DMS153 (cell line): ENCODE data around the gene MPG.
A peak's percentile ranks its signal among the peaks of the same experiment; 100 is the strongest.

Experiments used
- DNase-seq: peaks from one replicate; lab custom pipeline; 2025; lab: John Stamatoyannopoulos, UW

The MPG gene

DNA sequence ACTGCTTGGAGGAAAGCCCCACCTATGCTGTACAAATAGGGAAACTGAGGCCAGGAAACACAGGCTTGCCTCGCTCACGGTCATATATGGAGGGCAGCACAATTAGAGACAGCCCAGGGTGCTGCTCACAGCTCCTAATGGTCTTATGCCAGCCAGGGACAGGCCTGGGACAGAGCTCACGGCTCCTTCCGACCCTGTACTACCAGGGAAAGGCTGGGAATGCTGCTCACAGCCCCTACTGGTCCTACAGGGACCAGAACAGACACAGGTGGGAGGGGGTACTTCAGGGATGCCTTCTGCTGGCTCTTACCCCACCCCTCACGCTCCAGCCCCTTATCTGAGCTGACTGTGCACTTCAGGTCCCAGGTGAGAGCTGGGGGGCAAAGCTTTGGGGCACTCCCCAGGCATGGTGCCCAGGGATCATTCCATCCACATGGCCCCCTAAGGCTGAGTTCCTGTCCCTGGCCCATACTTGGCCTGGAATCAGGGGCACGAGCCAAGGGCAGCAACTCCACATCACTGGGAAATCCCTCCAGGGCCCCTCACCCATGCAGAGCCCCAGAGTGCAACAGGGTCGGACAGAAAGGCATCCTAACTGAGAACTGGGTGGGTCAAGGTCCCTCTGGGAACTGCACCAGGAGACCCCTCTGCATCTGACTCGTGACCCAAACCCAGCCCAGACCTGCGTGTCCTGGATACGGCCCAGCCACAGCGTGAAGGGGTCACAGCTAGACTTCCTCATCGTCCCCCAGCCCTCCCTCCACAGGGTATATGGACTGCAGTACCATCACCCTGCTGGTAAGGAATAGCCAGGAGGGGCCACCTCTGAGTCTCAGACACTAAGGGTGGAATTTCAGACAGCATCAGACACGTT, 11.5 kb upstream of the MPG start:
- DNase-seq = no peak

DNA sequence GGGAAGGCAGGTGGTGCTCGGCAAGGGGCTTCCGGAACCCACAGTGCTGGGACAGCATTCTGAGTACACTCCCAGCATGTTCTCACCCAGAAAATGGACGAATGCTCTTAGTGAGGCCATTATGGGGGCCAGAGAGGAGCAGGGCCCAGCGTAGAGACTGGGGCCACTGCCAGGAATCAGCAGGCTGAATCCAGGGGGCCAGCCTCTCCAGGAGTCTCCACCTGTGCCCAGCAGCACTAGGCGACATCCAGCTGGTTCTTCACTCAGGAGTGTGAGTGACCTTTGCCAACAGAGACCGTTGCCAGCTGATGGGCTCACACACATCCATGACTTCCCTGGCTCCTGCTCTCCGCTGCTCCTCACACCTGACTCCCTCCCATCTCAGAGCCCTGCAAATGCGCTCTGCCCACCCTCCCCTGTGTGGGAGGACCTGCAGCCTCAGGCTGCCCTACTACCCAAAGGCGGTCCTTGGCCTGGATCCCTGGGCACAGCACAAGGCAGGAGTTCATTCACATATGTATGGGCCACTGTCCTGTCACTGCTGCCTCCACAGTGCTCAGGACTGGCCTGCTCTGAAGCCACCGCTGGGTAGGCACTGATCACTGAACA, 10.7 kb upstream of the MPG start:
- DNase-seq = no peak

DNA sequence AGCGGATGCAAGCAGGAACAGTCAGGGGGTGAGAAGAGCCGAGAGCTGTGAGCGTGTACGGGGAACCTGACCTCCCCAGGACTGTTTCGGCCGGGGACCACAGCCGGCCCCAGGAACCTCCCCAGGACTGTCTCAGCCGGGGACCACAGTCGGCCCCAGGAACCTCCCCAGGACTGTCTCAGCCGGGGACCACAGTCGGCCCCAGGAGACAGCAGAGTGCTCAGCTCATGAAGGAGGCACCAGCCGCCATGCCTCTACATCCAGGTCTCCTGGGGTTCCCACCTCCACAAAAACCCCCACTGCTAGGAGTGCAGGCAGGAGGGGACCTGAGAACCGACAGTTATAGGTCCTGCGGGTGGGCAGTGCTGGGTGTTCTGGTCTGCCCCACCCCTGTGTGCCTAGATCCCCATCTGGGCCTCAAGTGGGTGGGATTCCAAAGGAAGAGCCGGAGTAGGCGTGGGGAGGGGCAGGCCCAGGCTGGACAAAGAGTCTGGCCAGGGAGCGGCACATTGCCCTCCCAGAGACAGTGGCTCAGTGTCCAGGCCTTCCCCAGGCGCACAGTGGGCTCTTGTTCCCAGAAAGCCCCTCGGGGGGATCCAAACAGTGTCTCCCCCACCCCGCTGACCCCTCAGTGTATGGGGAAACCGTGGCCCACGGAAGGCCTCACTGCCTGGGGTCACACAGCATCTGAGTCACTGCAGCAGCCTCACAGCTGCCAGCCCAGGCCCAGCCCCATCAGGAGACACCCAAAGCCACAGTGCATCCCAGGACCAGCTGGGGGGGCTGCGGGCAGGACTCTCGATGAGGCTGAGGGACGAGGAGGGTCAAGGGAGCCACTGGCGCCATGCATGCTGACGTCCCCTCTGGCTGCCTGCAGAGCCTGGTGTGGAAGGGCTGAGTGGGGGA, 9.9 kb upstream of the MPG start:
- no peak for DNase-seq

DNA sequence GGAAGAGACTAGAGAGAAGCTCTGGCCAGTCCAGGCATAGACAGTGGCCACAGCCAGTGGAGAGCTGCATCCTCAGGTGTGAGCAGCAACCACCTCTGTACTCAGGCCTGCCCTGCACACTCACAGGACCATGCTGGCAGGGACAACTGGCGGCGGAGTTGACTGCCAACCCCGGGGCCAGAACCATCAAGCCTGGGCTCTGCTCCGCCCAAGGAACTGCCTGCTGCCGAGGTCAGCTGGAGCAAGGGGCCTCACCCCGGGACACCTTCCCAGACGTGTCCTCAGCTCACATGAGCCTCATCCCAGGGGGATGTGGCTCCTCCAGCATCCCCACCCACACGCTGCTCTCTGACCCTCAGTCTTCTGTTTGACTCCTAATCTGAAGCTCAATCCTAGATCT, 8.8 kb upstream of the MPG start:
- no peak for DNase-seq

DNA sequence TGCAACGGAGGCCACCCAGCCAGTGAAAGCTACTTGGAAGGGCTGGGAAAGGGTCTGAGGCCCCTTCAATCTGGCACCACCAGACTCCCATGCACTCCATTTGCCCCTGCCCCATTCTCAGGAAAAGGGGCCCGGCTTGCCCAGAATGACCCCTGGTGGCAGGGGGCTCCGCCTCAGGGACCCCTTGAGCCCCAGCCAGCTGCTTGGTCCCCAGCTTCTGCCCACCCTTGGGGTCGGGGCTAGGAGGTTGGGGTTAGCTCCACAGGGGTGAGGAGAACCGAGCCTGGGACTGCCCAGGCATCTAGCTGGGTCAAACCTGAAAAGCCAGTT, 6.8 kb upstream of the MPG start:
- DNase-seq = no peak

DNA sequence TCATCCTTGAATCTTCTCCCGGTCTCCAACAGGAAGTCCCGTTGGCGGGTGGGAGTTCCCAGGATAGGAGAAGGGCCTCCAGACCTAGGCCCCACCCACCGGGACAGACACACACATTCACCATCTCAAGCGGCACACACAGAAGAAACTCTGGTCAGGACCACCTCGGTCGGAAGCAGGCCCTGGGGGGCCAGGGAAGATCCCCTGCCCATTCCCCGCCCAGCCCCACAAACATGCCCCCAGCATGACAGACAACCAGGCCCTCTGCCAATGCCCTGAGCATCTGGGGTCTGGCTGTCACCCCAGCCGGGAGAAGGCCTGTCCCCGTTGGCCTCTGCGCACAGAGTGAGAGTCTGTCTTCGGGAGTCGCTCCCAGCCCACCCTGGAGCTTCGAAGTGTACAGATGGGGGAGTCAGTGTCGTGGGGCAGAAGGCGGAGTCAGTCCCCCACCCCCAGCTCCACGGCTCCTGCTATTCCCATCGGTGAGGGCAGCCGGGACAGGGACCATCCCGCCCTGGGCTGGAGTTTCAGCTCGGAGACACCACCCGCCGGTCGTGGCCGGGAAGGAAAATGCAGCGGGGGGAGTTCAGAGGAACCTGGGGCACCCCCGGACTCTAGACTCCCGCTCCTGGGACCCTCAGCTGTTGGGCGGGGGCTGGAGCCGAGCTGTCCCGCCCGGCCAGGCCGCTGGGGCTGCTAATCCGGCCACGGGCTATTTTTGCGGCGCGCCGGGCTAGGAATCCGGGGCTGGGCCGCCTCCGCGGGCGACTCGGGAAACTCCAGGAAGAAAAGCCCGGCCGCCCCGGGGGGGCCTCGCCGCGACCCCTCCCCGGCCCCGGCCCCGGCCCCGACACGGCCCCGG, 6.3 kb upstream of the MPG start:
- peak; percentile 49 for DNase-seq

DNA sequence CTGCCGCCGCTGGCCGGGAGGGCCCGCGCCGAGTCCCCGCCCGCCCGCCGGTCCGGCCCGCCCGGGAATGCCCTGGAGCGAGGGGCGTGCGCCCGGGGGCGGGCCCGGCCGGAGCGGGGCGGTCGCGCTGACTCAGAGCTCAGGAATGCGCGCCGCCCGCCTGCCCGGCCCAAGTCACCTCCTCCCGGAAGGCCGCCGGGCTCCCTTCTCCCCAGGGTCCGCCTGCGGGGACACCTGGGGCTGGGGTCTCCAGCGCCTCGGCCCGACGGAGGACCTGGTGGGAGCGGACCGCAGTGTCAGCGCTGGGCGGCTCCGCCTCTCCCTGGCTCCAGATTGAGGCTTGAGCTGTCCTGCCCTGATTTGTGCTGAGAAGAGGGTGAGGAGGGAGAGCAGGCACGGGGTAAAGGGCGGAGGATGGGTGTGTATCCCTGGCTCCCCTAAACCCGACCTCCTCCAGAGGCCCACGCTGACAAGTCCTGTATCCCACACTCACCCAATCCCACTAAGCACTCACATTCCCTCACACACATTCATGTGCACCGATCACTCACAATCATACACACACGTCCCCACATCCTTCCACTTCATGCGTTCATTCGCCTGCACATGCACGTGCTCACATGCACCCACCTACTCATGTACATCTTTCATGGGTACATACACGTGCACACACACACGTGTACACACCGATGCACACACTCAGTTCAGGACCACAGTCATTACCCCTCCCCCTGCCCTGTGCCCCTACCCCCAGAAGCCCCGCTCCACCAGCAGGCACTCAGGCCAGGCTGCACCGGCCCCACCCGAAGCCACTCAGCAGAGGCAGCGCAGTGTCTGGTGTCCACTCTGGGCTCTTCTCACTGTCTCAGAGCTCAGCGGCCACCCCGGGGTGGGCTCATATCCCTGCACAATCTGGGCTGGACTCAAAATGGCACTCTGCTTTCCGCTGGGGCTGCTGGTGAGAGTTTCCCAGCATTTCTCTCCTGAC, 5.2 kb upstream of the MPG start, which contains the start of gene RHBDF1:
TSS of gene RHBDF1 (minus strand) at position 71 of the 988 bp plus-strand sequence. CDS start 7,616 bp downstream, outside the sequence.
- DNase-seq = no peak

DNA sequence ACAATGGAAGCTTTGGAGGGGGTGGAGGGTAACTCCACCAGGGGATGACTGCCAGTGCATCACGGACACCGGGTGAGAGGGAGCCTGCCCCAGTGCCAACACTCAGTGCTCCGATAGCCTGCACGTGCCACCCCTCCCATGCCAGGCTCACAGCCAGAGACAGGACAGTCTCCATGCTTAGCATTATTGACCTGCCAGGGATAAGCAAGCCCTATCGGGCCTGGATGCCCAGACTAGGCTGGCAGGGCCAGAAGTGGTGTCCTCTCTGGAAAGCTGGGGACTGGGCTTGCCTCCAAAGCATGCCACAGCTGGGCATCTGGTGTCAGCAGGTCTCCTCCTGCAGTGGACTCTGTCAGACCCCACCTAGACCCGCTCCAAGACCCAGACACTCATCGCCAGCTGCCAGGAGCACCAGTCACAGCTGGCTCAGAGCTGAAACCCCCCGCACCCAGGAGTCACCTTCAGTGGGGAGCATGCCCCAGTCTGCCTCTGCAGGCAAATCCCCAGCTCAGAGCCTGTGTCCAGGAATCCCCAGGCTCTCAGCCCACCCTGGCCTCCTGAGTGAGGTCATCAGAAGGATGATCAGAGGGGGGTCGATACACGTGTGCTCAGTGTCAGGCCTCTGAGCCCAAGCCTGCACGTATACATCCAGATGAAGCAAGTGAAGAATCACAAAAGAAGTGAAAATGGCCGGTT, 3.8 kb upstream of the MPG start:
- no peak for DNase-seq

DNA sequence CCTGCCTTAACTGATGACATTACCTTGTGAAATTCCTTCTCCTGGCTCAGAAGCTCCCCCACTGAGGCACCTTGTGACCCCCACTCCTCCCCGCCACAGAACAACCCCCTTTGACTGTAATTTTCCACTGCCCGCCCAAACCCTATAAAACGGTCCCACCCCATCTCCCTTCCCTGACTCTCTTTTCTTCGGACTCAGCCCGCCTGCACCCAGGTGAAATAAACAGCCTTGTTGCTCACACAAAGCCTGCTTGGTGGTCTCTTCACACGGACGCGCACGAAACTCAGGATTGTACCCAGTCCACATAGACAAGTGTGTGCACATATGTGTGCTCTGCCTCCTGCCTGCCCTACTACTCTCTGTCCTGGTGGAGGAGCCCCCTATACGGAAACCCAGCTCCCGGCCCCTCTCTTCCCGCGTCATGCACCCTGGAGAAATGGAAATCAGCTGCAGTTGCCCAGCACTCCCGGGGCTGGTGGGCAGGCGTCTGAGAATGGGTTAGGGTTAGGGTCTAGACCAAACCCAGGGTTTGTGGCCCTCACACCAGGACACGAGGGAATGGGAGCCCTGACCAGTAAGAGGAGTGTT, 3.2 kb upstream of the MPG start:
- DNase-seq = no peak

DNA sequence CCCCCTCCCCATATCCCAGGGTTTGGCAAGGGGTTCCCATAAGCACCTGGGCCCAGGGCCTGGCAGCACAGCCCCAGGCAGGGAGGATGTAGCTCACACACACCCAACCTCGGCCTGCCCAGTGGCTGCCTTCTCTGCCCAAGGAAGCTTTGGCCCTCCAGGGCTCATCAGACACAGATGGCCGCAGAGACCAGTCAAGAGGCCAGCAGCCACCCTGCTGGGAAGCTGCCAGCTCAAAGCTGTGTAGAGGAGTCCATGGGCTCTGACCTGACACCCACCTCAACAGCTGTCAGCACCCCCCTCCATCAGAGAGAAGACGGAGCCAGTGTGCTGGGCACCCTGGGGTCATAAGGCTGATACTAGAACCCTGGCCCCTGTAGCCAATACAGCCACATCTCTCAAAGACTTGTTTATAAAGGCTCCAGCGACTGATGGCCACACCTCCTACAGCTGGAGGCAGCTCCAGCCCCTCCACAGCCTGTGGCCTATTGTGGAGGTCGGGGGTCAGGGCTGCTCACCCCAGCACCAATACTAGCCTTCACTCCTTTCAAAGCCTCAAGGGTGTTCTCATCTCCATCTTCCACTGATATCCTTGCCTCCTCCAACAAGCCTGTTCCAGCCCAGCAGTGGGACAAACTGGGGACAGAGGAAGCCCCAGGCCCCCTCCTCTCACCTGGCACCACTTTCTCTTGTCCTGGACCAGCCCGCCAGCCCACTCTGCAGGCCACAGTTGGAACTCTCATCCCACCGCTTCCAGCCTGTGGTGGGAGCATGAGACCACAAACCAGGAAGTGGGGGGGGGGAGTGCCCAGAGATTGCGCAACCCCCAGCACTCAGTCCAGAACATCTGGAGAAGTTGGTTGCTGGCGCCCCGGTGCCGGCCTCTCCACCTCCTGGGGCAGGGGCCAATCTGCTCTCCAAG, 2.2 kb upstream of the MPG start:
- DNase-seq = no peak

DNA sequence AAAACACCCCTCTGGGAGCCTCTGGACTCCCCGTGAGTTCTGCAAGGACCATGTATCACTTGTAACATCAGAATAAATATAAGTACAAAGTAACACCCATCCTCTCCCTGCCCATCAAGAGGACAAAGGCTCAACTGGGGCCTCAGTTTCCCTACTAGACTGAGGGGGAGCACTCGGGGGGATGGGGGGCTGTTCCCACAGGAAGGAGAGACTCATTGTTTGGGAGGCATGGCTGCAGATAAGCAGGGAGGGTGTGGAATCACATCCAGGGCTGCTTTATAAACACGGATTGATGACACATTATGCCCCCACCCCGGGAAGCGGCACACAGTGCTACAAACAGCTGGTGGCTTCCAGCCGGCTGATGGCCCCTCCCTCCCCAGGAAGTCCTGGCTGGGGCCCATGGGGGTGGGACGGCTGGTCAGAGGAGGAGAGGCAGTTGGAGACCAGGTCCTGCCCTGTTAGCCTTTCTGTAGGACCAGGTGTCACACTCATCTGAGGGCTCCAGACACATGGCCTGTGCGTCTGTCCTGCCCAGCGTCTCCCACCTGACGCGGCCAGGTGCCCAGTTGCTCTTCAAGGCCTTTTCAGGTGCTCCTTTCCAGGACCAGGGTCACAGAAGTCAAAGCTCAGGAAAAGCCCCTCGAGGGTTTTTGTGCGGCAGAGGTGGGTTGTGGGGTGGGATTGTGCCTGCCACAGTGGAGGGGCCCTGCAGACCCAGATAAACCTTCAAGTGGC, 1.3 kb upstream of the MPG start:
- no peak for DNase-seq

DNA sequence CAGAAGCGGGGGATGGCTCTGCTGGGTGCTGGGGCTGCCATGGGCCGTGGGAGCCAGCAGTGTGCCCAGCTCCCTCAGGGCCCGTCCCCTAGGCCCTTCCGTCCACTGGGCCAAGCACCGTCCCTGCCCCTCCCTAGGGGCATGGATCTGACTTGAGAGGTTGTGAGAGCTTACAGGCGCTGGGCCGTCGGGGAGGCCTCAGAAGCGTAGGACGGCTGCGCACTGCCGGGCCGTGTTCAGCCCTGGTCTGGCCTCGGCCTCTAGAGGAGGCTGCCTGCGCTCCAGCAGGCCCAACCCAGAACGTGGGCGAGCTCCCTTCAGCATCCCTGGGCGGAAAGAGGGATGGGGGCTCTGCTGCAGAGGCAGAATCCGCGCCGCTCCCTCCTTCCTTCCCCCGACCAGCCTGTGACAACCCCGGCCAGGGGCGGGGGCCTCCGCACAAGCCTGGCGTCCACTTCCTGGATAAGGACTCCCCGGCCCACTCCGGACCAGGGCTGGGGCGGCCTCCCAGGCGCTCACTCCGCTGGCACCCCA, 685 bp upstream of the MPG start:
- no peak for DNase-seq

DNA sequence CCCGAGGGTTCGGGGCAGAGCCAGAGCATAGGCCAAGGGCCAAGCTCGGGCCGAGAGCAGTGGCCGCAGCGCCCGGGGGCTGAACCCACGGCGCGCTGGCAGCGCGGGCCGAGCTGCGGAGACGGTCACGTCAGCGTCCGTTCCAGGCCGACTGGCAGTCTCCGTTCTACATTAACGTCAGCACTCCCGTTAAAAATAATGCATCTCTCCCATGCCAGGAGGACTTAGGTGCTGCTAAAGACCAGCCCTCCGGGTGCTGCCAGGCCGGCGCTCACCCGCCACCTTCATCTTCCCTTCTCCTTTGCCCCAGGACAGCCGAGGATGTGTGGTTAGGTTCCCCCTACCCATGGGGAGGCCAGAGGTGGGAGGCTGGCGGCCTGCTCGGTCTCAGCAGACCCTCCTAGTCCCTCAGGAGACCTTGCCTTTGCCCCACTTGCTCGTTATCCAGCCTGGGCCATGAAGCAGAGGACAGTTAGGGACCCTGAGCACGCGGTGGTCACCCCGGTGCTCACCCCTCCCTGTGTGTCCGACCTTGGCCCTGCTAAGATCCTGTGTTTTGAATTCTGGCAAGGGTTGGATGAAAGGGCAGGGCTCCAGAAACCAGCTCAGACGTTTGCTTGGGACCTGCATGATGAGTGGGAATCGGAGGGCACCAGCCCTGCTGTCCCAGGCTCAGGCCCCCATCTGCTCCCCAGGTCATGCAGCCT, 572 bp downstream of the MPG start:
- no peak for DNase-seq

DNA sequence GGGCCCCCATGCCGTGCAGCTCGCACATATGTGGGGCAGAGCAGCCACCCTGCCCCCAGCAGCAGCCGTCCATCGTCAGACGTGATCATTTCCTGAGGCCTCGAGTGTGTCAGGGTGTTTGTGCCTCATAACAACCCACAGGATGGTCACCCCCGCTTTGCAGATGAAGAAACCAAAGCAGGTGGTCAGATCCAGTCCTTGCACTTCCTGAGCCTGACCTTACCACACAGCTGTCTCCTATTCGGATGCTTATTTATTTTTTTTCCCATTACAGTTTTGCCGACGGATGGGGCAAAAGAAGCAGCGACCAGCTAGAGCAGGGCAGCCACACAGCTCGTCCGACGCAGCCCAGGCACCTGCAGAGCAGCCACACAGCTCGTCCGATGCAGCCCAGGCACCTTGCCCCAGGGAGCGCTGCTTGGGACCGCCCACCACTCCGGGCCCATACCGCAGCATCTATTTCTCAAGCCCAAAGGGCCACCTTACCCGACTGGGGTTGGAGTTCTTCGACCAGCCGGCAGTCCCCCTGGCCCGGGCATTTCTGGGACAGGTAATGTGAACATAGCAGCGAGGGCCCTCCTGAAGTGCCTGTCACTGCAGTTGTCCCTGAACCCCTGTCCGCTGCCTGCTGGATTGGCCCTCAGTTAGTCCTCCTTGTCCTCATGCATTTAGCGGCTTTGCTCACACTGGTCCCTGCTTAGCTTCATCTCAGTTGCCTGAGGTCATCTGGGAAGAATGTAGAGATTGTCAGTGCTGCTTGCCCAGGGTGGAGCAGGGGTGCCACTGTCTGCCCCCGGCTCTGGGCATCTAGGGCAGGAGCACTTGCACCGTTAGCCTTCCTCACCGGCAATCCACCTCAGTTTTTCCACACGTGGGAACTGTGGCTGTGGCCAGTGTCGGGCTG, 1.4 kb downstream of the MPG start:
- DNase-seq = no peak

DNA sequence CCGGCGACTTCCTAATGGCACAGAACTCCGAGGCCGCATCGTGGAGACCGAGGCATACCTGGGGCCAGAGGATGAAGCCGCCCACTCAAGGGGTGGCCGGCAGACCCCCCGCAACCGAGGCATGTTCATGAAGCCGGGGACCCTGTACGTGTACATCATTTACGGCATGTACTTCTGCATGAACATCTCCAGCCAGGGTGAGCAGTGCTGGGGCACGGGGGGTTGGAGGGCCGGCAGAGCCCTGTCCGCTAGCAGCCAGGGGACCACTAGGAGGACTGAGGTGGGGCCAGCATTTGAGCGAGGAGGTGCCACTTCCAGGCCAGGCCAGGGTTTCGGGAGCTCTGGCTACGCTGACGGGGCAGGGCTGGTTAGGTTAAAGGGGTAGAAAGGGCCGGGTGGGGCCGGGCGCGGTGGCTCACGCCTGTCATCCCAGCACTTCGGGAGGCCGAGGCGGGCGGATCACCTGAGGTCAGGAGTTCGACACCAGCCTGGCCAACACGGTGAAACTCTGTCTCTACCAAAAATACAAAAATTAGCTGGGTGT, 5.1 kb downstream of the MPG start:
- no peak for DNase-seq
